ENCODE measurements around the gene MYH7B. TPM values are rescaled to one million over a fixed set of nuclear protein-coding genes. Genes with fewer than 3 reads are reported as not detected.

The MYH7B gene
- total RNA-seq, 1 experiment from 2014 or later, result 0.22 TPM

GRCh38 chr20:34927736-34928135 is 27.9 kb upstream of the MYH7B start:
- TF ChIP-seq CTCF (conservative IDR thresholded peaks at IDR 0.05), result no peak
- H3K9me3 ChIP-seq (ENCODE audit: control insufficient read depth, low read depth, low read length), result no peaks in the 10 kb centered on the region
- no peak overlapping the region for H2AFZ ChIP-seq (ENCODE audit: low read length)
- H3K9ac ChIP-seq (ENCODE audit: extremely low read depth, insufficient read length, low read length), result no peak overlapping the region
- Mint-ChIP-seq H3K27me3 (ENCODE audit: low read depth) (no peaks in the 10 kb centered on the region), H3K4me1 (no peaks in the 10 kb centered on the region), H3K27ac (no peak overlapping the region), H3K36me3 (ENCODE audit: insufficient read depth in 1 of 3, low read depth in 3 of 3) (peaks cover 17 to 60% (median 17%) of the 10 kb centered on the region in 3 experiments; a peak in 6 of 7 replicates), H3K4me3 (no peak overlapping the region), H3K9me3 (no peaks in the 10 kb centered on the region)
- H4K91ac ChIP-seq (ENCODE audit: insufficient read length, low read depth, low read length), result no peak overlapping the region
- no peak overlapping the region for H3T11ph ChIP-seq (ENCODE audit: low read length)
- no peak overlapping the region for H2BK15ac ChIP-seq (ENCODE audit: low read depth, low read length)
- no peak overlapping the region for H2BK12ac ChIP-seq (ENCODE audit: insufficient read length, low read depth, low read length)
- no peak overlapping the region for H4K5ac ChIP-seq (ENCODE audit: insufficient read length, low read depth, low read length)
- H3K79me2 ChIP-seq (ENCODE audit: insufficient read depth, low read length), result no peaks in the 10 kb centered on the region
- H2BK20ac ChIP-seq (ENCODE audit: low read depth, low read length, poor library complexity, severe bottlenecking), result no peak overlapping the region
- H3K27me3 ChIP-seq (ENCODE audit: insufficient read depth, low read length), result no peaks in the 10 kb centered on the region
- no peak overlapping the region for H2AK5ac ChIP-seq (ENCODE audit: insufficient read length, low read length)
- H3K79me1 ChIP-seq (ENCODE audit: insufficient read depth, low read depth, low read length, poor library complexity, severe bottlenecking), result no peaks in the 10 kb centered on the region
- no peak overlapping the region for H3K23ac ChIP-seq (ENCODE audit: insufficient read length, low read depth, low read length)
- H3K18ac ChIP-seq (ENCODE audit: insufficient read length, low read depth, low read length), result no peak overlapping the region
- H3K4me1 ChIP-seq (ENCODE audit: insufficient read depth, low read length), result no peaks in the 10 kb centered on the region
- WGBS (ENCODE audit: extremely low coverage, insufficient read length, low lambda C conversion rate), result no CpG with 5 or more reads among the region's 1 CpG
- no peaks in the 10 kb centered on the region for H4K20me1 ChIP-seq (ENCODE audit: control insufficient read depth, insufficient read depth, insufficient read length)
- no peak overlapping the region for H3K4ac ChIP-seq (ENCODE audit: low read depth, low read length)
- no peaks in the 10 kb centered on the region for H3K23me2 ChIP-seq (ENCODE audit: insufficient read length, low read depth, low read length, poor library complexity, severe bottlenecking)
- H3K56ac ChIP-seq (ENCODE audit: insufficient read length, low read depth, low read length), result no peak overlapping the region
- no peak for DNase-seq
- H3K4me2 ChIP-seq (ENCODE audit: insufficient read depth, insufficient read length, low read length), result no peak overlapping the region
- H2BK120ac ChIP-seq (ENCODE audit: low read depth, low read length, poor library complexity, severe bottlenecking), result no peak overlapping the region
- H4K8ac ChIP-seq (replicated peaks; ENCODE audit: insufficient read length, low read depth, low read length), result no peak overlapping the region
- H3K27ac ChIP-seq (ENCODE audit: insufficient read length, low read depth, low read length), result no peak overlapping the region
- no peak overlapping the region for H2BK5ac ChIP-seq (ENCODE audit: insufficient read length, low read length)
- H3K14ac ChIP-seq (ENCODE audit: insufficient read depth, low read length), result no peak overlapping the region
